Glutamatergic neuron (in vitro differentiated cells): ENCODE measurements around the gene VCP. TPM values are rescaled to one million over a fixed set of nuclear protein-coding genes. Genes with fewer than 3 reads are reported as not detected.
A peak's percentile ranks its signal among the peaks of the same experiment; 100 is the strongest.

Experiments
- DNase-seq: peaks from one replicate; pipeline ENCODE4 v3.0.0; 2022
- H3K27ac Mint-ChIP-seq: one replicate; pipeline ENCODE4 v1.8.0; 2020; ENCODE audit warnings: mild to moderate bottlenecking, mixed read lengths, inconsistent platforms; ENCODE audit not compliant: unreplicated experiment
- H3K27me3 Mint-ChIP-seq: one replicate; pipeline ENCODE4 v1.8.0; 2020; ENCODE audit warnings: mild to moderate bottlenecking, moderate library complexity, mixed read lengths, inconsistent platforms; ENCODE audit not compliant: unreplicated experiment
- H3K36me3 Mint-ChIP-seq: one replicate; pipeline ENCODE4 v1.8.0; 2020; ENCODE audit warnings: mild to moderate bottlenecking, mixed read lengths, inconsistent platforms; ENCODE audit not compliant: unreplicated experiment
- H3K4me1 Mint-ChIP-seq: one replicate; pipeline ENCODE4 v1.8.0; 2020; ENCODE audit warnings: mild to moderate bottlenecking, low read depth, mixed read lengths, inconsistent platforms; ENCODE audit not compliant: unreplicated experiment
- H3K4me3 Mint-ChIP-seq: one replicate; pipeline ENCODE4 v1.8.0; 2020; ENCODE audit warnings: mild to moderate bottlenecking, mixed read lengths, inconsistent platforms; ENCODE audit not compliant: unreplicated experiment
- H3K9me3 Mint-ChIP-seq: one replicate; pipeline ENCODE4 v1.8.0; 2020; ENCODE audit warnings: mild to moderate bottlenecking, moderate library complexity, mixed read lengths, inconsistent platforms; ENCODE audit not compliant: unreplicated experiment
- CTCF ChIP-seq: fragments of 200-600 bp; sonication (generic); IDR thresholded peaks from one replicate; pipeline ENCODE4 v1.5.0; 2021; ENCODE audit not compliant: partially characterized antibody, unreplicated experiment
- total RNA-seq: library from RNA; stranded (reverse); fragmentation: NEBNext Ultra II Directional; extraction: Animal tissue kit (Norgen Biotek cat#: 25700); gene quantifications from one replicate; pipeline ENCODE4 v1.2.1, GENCODE V29; 2021; ENCODE audit not compliant: unreplicated experiment

VCP gene
- total RNA-seq, 1 donor from 2014 or later, result 297 TPM

DNA sequence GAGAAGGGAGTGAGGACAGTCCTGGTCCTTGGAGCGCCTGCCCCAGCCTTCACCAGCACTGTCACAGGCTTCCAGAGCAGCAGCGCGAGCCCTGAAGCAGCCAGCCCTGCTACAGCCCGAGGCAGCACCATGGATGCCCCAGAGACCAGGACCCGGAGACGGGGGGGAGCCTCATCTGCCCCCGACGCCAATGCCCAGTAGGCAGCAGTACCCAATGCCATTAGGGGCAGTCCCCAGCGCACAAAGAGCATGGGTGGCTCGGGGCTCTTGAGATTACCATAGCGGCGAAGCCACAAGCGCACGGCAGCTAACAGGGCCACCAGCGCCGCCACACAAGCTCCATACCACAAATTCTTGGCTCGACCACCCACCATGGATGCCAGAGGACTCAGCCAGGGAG lies 19.1 kb upstream of the VCP start:
- Mint-ChIP-seq H3K27ac (no peak overlapping the region), H3K9me3 (peaks cover 4% of the 10 kb centered on the region), H3K4me3 (no peak overlapping the region), H3K4me1 (no peaks in the 10 kb centered on the region), H3K27me3 (no peaks in the 10 kb centered on the region), H3K36me3 (no peaks in the 10 kb centered on the region)
- no peak for DNase-seq
- no peak for TF ChIP-seq CTCF

- DNase-seq, result no peak
- TF ChIP-seq CTCF, result no peak
- Mint-ChIP-seq H3K4me1 (no peaks in the 10 kb centered on the region), H3K36me3 (no peaks in the 10 kb centered on the region), H3K27me3 (no peaks in the 10 kb centered on the region), H3K4me3 (no peak overlapping the region), H3K9me3 (peaks cover 4% of the 10 kb centered on the region), H3K27ac (no peak overlapping the region)
These were observed 17.0 kb upstream of the VCP start for GRCh38 chr9:35089434-35089833.

DNA sequence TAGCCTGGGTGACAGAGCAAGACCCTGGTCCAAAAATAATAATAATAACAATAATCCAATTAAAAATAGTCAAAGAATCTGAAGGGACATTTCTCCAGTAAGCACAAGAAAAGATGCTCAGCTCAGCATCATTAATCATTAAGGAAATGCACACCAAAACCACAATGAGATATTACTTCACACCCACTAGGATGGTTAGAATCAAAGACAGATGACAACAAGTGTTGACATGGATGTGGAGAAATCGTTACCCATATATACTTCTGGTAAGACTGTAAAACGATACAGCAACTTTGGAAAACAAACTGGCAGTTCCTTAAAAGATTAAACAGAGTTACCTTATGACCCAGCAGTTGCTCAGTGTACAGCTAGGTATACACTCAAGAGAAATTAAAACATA lies 12.7 kb upstream of the VCP start:
- Mint-ChIP-seq H3K4me1 (no peaks in the 10 kb centered on the region), H3K9me3 (peaks cover 2% of the 10 kb centered on the region), H3K36me3 (no peaks in the 10 kb centered on the region), H3K27ac (no peak overlapping the region), H3K4me3 (no peak overlapping the region), H3K27me3 (peaks cover under 1% of the 10 kb centered on the region)
- no peak for TF ChIP-seq CTCF
- DNase-seq, result no peak

DNA sequence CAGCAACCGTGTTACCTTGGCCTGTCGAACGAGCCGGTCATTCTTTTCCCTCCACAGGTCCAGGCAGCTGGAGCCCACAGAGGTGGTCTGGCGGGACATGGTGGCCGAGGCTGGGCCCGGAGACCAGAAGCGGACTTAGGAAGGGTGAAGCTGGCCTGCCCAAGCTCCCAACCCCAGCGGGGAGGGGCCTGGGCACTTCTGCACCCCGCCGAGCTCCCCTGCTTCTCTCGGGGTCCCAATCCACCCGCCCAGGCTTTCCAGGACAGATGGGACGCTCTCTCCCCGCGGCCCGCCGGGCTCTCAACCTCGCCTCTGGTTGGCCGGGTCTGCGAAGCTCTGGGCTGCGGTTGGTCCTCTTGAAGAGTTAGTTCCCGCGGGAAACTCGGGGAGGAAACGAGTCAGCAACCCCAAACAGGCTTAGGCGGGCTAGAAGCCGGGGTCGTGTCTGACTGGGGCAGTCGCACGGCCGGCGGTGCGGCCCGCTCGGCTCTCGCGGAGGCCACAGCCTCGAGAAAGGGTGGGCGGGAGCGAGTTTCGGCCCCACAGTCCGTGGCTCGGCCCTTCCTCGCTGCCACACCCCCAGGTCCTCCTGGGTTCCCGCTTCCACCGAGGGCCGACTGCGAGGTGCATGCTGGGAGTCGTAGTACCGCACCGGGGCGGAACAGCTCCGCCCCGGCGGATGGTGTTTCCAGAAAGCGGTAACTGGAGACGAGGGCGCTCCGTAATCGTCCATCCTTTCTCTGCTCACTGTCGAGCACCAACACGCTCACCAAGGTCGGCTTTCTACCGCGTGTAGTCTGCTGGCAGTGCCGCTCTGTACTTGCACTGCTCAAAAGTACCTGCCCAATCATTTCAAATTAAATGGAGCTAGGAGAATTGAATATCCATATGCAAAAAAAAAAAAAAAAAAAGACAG lies 7.3 kb upstream of the VCP start, which contains the start of gene FANCG:
FANCG (minus strand) TSS at position 517 of the 916 bp plus-strand sequence; CDS start at position 99, 418 bp downstream.
- H3K27ac Mint-ChIP-seq, result peak within 1 kb of the TSS; percentile 97
- peaks cover 12% of the 10 kb centered on the region for H3K27me3 Mint-ChIP-seq
- no peak for TF ChIP-seq CTCF
- H3K9me3 Mint-ChIP-seq, result peaks cover 4% of the 10 kb centered on the region
- H3K4me1 Mint-ChIP-seq, result peaks cover 10% of the 10 kb centered on the region
- DNase-seq, result peak; percentile 88
- H3K36me3 Mint-ChIP-seq, result no peaks in the 10 kb centered on the region
- peak within 1 kb of the TSS; percentile 99 for H3K4me3 Mint-ChIP-seq

GRCh38 chr9:35079041-35079425 lies 6.6 kb upstream of the VCP start:
- peak overlapping the region; percentile 99 for H3K4me3 Mint-ChIP-seq
- DNase-seq, result peak; percentile 28
- H3K27me3 Mint-ChIP-seq, result peaks cover 12% of the 10 kb centered on the region
- H3K36me3 Mint-ChIP-seq, result no peaks in the 10 kb centered on the region
- H3K9me3 Mint-ChIP-seq, result peaks cover 4% of the 10 kb centered on the region
- peak overlapping the region; percentile 90 for H3K27ac Mint-ChIP-seq
- TF ChIP-seq CTCF, result no peak
- H3K4me1 Mint-ChIP-seq, result peaks cover 10% of the 10 kb centered on the region
